SK-N-MC (cell line): Measurements from ENCODE around the gene RRAGC.

ENCODE experiments used
- DNase-seq: peaks from one replicate; pipeline ENCODE4 v3.0.0-alpha.2; 2011; ENCODE audit warnings: low read depth, low spot score
- H3K27ac ChIP-seq: fragments of 200-600 bp; sonication (generic); 2 replicates; pipeline ENCODE4 v1.5.1; 2016; ENCODE audit warnings: mixed run types
- H3K36me3 ChIP-seq: fragments of 200-600 bp; sonication (generic); 2 replicates; pipeline ENCODE4 v1.6.1; 2017; ENCODE audit warnings: antibody characterized with exemption, low read length, mixed read lengths; ENCODE audit not compliant: insufficient read depth
- H3K4me3 ChIP-seq: fragments of 200-600 bp; sonication (generic); 2 replicates; pipeline ENCODE4 v1.5.1; 2016
- H3K9ac ChIP-seq: fragments of 200-600 bp; sonication (generic); 2 replicates; pipeline ENCODE4 v1.8.0; 2017; ENCODE audit warnings: mixed run types, mixed read lengths; ENCODE audit not compliant: insufficient read length
- H3K9me3 ChIP-seq: fragments of 200-600 bp; sonication (generic); 2 replicates; pipeline ENCODE4 v1.6.1; 2017; ENCODE audit warnings: low read depth, mild to moderate bottlenecking, antibody characterized with exemption, low read length, moderate library complexity, mixed read lengths
- EZH2 ChIP-seq: fragments of 200-600 bp; sonication (generic); IDR thresholded peaks from one replicate; pipeline ENCODE4 v1.6.1; 2017; ENCODE audit warnings: antibody characterized with exemption
- FOXP2 ChIP-seq: optimal IDR thresholded peaks from 2 replicates; pipeline ENCODE3; 2011; ENCODE audit warnings: mild to moderate bottlenecking, moderate library complexity; ENCODE audit not compliant: insufficient read depth; ENCODE audit errors: extremely low read length, control extremely low read depth
- POLR2AphosphoS5 ChIP-seq: IDR thresholded peaks from 2 replicates; pipeline ENCODE4 v1.6.1; 2012; ENCODE audit warnings: mild to moderate bottlenecking, low read depth, low read length, borderline replicate concordance

The RRAGC gene

GRCh38 chr1:38859561-38860453 is at the start of gene RRAGC:
Gene RRAGC, minus strand, starts transcription at chr1:38859772. Its CDS starts 126 bp downstream, at chr1:38859646.
- peak; percentile 50 for TF ChIP-seq FOXP2
- peak; percentile 85 for TF ChIP-seq POLR2AphosphoS5
- TF ChIP-seq EZH2 = no peak
- Histone ChIP-seq H3K9ac (peak within 1 kb of the TSS; percentile 87), H3K36me3 (peaks cover 27% of the 10 kb centered on the region), H3K9me3 (no peaks in the 10 kb centered on the region), H3K27ac (no peak within 1 kb of the TSS), H3K4me3 (peak within 1 kb of the TSS; percentile 95)
- peak; percentile 55 for DNase-seq

- TF ChIP-seq EZH2 = no peak
- no peak for TF ChIP-seq FOXP2
- TF ChIP-seq POLR2AphosphoS5 = no peak
- Histone ChIP-seq H3K27ac (no peak overlapping the region), H3K9me3 (no peaks in the 10 kb centered on the region), H3K4me3 (no peak overlapping the region), H3K36me3 (no peaks in the 10 kb centered on the region), H3K9ac (no peak overlapping the region)
- no peak for DNase-seq
Measured at GRCh38 chr1:38908821-38909220, 49.2 kb upstream of the RRAGC start.

- H3K27ac ChIP-seq = no peak overlapping the region
- TF ChIP-seq POLR2AphosphoS5 (no peak), FOXP2 (no peak), EZH2 (no peak)
- H3K4me3 ChIP-seq = no peak overlapping the region
- no peak overlapping the region for H3K9ac ChIP-seq
- no peak for DNase-seq
- H3K9me3 ChIP-seq = no peaks in the 10 kb centered on the region
- no peaks in the 10 kb centered on the region for H3K36me3 ChIP-seq
Measured at GRCh38 chr1:38905985-38906384, 46.4 kb upstream of the RRAGC start.

GRCh38 chr1:38899560-38899959 is 40.0 kb upstream of the RRAGC start:
- no peak overlapping the region for H3K27ac ChIP-seq
- H3K36me3 ChIP-seq = no peaks in the 10 kb centered on the region
- no peaks in the 10 kb centered on the region for H3K9me3 ChIP-seq
- TF ChIP-seq POLR2AphosphoS5 = no peak
- no peak for TF ChIP-seq EZH2
- no peak for TF ChIP-seq FOXP2
- no peak overlapping the region for H3K9ac ChIP-seq
- H3K4me3 ChIP-seq = no peak overlapping the region
- DNase-seq = no peak

- Histone ChIP-seq H3K36me3 (no peaks in the 10 kb centered on the region), H3K9ac (no peak overlapping the region), H3K27ac (no peak overlapping the region), H3K4me3 (no peak overlapping the region), H3K9me3 (no peaks in the 10 kb centered on the region)
- TF ChIP-seq EZH2 (no peak), FOXP2 (no peak), POLR2AphosphoS5 (no peak)
- DNase-seq = no peak
Measured at GRCh38 chr1:38898653-38899230, 39.2 kb upstream of the RRAGC start.

GRCh38 chr1:38896169-38896568 is 36.6 kb upstream of the RRAGC start:
- Histone ChIP-seq H3K9ac (no peak overlapping the region), H3K27ac (no peak overlapping the region), H3K4me3 (no peak overlapping the region), H3K9me3 (no peaks in the 10 kb centered on the region), H3K36me3 (no peaks in the 10 kb centered on the region)
- DNase-seq = no peak
- TF ChIP-seq POLR2AphosphoS5 (no peak), EZH2 (no peak), FOXP2 (no peak)

GRCh38 chr1:38892976-38893375 is 33.4 kb upstream of the RRAGC start:
- DNase-seq = no peak
- Histone ChIP-seq H3K4me3 (no peak overlapping the region), H3K27ac (no peak overlapping the region), H3K9ac (no peak overlapping the region), H3K9me3 (no peaks in the 10 kb centered on the region), H3K36me3 (no peaks in the 10 kb centered on the region)
- TF ChIP-seq EZH2 (no peak), POLR2AphosphoS5 (no peak), FOXP2 (no peak)

- Histone ChIP-seq H3K36me3 (no peaks in the 10 kb centered on the region), H3K27ac (no peak overlapping the region), H3K4me3 (no peak overlapping the region), H3K9ac (no peak overlapping the region), H3K9me3 (no peaks in the 10 kb centered on the region)
- TF ChIP-seq FOXP2 (no peak), EZH2 (no peak), POLR2AphosphoS5 (no peak)
- no peak for DNase-seq
Measured at GRCh38 chr1:38891753-38892152, 32.2 kb upstream of the RRAGC start.
